Measurements from ENCODE around the gene RPL12.

RPL12 gene

GRCh38 chr9:127437497-127438264 is 13.5 kb downstream of the RPL12 start:
- DNase-seq = no peak

- no peak for DNase-seq
These were observed 20.8 kb downstream of the RPL12 start for GRCh38 chr9:127430415-127430814.

- no peak for DNase-seq
These were observed 22.9 kb downstream of the RPL12 start for GRCh38 chr9:127428348-127428747.

GRCh38 chr9:127426756-127427155 is 24.4 kb downstream of the RPL12 start:
- no peak for DNase-seq

GRCh38 chr9:127424676-127424999 is 26.6 kb downstream of the RPL12 start:
- no peak for DNase-seq

- peak; percentile 84 for DNase-seq
These were observed 27.1 kb downstream of the RPL12 start, which contains the start of gene ZNF79 for GRCh38 chr9:127423934-127424675. Gene ZNF79, plus strand, starts transcription at chr9:127424382. Its CDS starts 406 bp downstream, at chr9:127424788.

GRCh38 chr9:127423476-127423933 is 27.7 kb downstream of the RPL12 start:
- no peak for DNase-seq

GRCh38 chr9:127422787-127423186 is 28.4 kb downstream of the RPL12 start:
- no peak for DNase-seq

GRCh38 chr9:127422133-127422782 is 28.9 kb downstream of the RPL12 start:
- no peak for DNase-seq

- DNase-seq = no peak
These were observed 30.1 kb downstream of the RPL12 start for GRCh38 chr9:127421057-127421456.

- no peak for DNase-seq
These were observed 31.9 kb downstream of the RPL12 start for GRCh38 chr9:127419348-127419747.

GRCh38 chr9:127418037-127418471 is 33.2 kb downstream of the RPL12 start:
- DNase-seq = peak; percentile 40

- DNase-seq = no peak
These were observed 33.8 kb downstream of the RPL12 start for GRCh38 chr9:127417131-127418036.

GRCh38 chr9:127415657-127416056 is 35.5 kb downstream of the RPL12 start:
- DNase-seq = no peak

GRCh38 chr9:127415141-127415540 is 36.1 kb downstream of the RPL12 start:
- DNase-seq = no peak

GRCh38 chr9:127411122-127411521 is 40.1 kb downstream of the RPL12 start:
- DNase-seq = no peak

GRCh38 chr9:127407492-127407843 is 43.7 kb downstream of the RPL12 start:
- no peak for DNase-seq

GRCh38 chr9:127406799-127407491 is 44.3 kb downstream of the RPL12 start:
- DNase-seq = no peak

- no peak for DNase-seq
These were observed 45.7 kb downstream of the RPL12 start for GRCh38 chr9:127405344-127406125.

GRCh38 chr9:127404631-127405030 is 46.6 kb downstream of the RPL12 start:
- no peak for DNase-seq

GRCh38 chr9:127403507-127404192 is 47.6 kb downstream of the RPL12 start:
- no peak for DNase-seq
